ENCODE results near the gene PDCD6IP.

DNA sequence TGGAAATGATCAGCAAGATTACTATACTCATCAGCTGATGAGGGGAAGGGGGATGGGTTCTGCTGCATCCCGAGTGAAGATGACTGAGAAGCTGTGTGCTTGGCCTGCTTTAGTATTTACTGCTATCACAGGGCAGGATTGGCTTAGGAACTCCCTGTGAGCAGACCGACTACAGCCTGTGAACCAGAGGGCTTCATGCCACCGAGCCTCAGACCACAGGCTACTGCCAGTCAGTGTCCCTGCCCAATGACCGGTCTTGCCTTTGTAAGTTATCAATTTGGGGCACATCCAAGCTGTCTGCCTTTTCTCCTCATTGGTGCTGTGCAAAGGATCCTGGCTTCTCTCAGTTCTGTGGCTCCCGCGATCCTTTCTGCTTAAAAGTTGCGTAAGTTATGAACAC is 71.5 kb downstream of the PDCD6IP start:
- TF ChIP-seq, protein P1, sequence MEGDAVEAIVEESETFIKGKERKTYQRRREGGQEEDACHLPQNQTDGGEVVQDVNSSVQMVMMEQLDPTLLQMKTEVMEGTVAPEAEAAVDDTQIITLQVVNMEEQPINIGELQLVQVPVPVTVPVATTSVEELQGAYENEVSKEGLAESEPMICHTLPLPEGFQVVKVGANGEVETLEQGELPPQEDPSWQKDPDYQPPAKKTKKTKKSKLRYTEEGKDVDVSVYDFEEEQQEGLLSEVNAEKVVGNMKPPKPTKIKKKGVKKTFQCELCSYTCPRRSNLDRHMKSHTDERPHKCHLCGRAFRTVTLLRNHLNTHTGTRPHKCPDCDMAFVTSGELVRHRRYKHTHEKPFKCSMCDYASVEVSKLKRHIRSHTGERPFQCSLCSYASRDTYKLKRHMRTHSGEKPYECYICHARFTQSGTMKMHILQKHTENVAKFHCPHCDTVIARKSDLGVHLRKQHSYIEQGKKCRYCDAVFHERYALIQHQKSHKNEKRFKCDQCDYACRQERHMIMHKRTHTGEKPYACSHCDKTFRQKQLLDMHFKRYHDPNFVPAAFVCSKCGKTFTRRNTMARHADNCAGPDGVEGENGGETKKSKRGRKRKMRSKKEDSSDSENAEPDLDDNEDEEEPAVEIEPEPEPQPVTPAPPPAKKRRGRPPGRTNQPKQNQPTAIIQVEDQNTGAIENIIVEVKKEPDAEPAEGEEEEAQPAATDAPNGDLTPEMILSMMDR (conservative IDR thresholded peaks at IDR 0.05; ENCODE audit: low read depth, low read length), result no peak
- TF ChIP-seq EZH2 (IDR thresholded peaks at IDR 0.05; ENCODE audit: low read length, unreplicated experiment), result no peak
